DLD1 (cell line): ENCODE measurements around the gene GALNTL6.
"Not testable (repeated sequence)": the region's sequence is repeated elsewhere in the genome, so short reads cannot be mapped to it uniquely, and the experiment has no call there.

Experiments
- in situ Hi-C: cut with HindIII; loops from 2 replicates; pipeline ENCODE4 v1.10.0; 2017; ENCODE audit warnings: low sequenced_read_pairs

The GALNTL6 gene

GRCh38 chr4:172785613-172786012, 972.4 kb downstream of the GALNTL6 start:
- in situ Hi-C loops, result no loop called here

GRCh38 chr4:172786039-172786792, 973.0 kb downstream of the GALNTL6 start:
- in situ Hi-C loops, result no loop called here

GRCh38 chr4:172787111-172787510, 973.9 kb downstream of the GALNTL6 start:
- in situ Hi-C loops, result no loop called here

GRCh38 chr4:172791841-172792240, 978.6 kb downstream of the GALNTL6 start:
- in situ Hi-C loops, result no loop called here

GRCh38 chr4:172793565-172794306, 980.5 kb downstream of the GALNTL6 start:
- in situ Hi-C loops, result no loop called here

GRCh38 chr4:172794307-172794703, 981.1 kb downstream of the GALNTL6 start:
- in situ Hi-C loops, result no loop called here

- in situ Hi-C loops, result not testable (repeated sequence)
Measured at GRCh38 chr4:172797281-172797680, 984.1 kb downstream of the GALNTL6 start.

- in situ Hi-C loops, result no loop called here
Measured at GRCh38 chr4:172802032-172802431, 988.8 kb downstream of the GALNTL6 start.

GRCh38 chr4:172806841-172807240, 993.6 kb downstream of the GALNTL6 start:
- in situ Hi-C loops, result no loop called here

- in situ Hi-C loops, result no loop called here
Measured at GRCh38 chr4:172808196-172808595, 995.0 kb downstream of the GALNTL6 start.

- in situ Hi-C loops, result no loop called here
Measured at GRCh38 chr4:172809319-172809718, 996.1 kb downstream of the GALNTL6 start.

GRCh38 chr4:172813359-172813923, 1000.2 kb downstream of the GALNTL6 start:
- in situ Hi-C loops, result no loop called here

GRCh38 chr4:172815499-172816164, 1002.4 kb downstream of the GALNTL6 start:
- in situ Hi-C loops, result no loop called here

- in situ Hi-C loops, result no loop called here
Measured at GRCh38 chr4:172818901-172819300, 1005.7 kb downstream of the GALNTL6 start.

GRCh38 chr4:172819353-172819752, 1006.1 kb downstream of the GALNTL6 start:
- in situ Hi-C loops, result no loop called here

- in situ Hi-C loops, result no loop called here
Measured at GRCh38 chr4:172822331-172822730, 1009.1 kb downstream of the GALNTL6 start.

- in situ Hi-C loops, result no loop called here
Measured at GRCh38 chr4:172826346-172826745, 1013.1 kb downstream of the GALNTL6 start.

GRCh38 chr4:172826861-172827260, 1013.7 kb downstream of the GALNTL6 start:
- in situ Hi-C loops, result no loop called here

GRCh38 chr4:172830295-172830764, 1017.1 kb downstream of the GALNTL6 start:
- in situ Hi-C loops, result no loop called here

- in situ Hi-C loops, result no loop called here
Measured at GRCh38 chr4:172836661-172837060, 1023.5 kb downstream of the GALNTL6 start.

GRCh38 chr4:172838111-172838510, 1024.9 kb downstream of the GALNTL6 start:
- in situ Hi-C loops, result no loop called here
